ENCODE results near the gene KPNA4.

DNA sequence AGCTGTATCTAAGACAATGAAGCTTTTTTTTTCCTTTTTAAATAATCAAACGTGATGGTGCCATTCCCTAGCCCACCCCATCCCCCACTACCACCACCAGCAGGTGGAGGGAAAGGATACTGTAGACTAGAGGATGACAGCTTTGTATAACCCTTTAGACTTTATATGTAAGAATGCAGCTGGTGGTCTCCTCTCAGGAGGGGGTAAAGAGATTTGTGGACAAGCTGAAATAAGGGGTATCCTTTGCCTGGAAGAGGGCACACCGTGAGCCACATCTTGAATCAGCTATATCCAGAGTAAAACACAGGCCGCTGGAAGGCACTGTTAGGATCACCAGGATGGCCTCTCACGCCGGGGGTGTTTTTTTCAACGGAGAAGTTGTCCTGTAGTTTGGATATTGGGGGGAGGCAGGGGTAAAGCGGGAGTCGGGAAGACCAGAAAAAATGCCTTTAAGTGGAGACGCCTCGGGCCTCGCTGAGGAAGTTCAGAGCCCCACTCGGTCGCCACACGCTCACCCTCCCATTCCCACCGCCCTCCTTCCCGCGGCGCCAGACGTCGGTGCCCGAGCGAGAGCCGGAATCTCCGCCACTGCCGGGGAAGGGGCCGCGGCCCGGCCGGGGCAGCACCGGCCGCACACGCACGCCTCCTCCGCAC, 986 bp downstream of the KPNA4 start:
- no peak for TF ChIP-seq GATA2 (IDR thresholded peaks at IDR 0.05; ENCODE audit: low read depth, low read length)
- no peak for TF ChIP-seq GATA3 (IDR thresholded peaks at IDR 0.05; ENCODE audit: low read depth, low read length)
